ENCODE results near the gene TMEM63A. TPM values are rescaled to one million over a fixed set of nuclear protein-coding genes. Genes with fewer than 3 reads are reported as not detected.
A peak's percentile ranks its signal among the peaks of the same experiment; 100 is the strongest.

The TMEM63A gene
- total and polyA plus RNA-seq, 7 experiments from 2014 or later, result 55.0 to 611 (median 314) TPM

GRCh38 chr1:225845571-225846259 lies 36.5 kb downstream of the TMEM63A start:
- peak in 4 of 9 donors; percentile 35 to 55 (median 46) for DNase-seq
- Mint-ChIP-seq H3K27me3 (no peaks in the 10 kb centered on the region), H3K9me3 (peaks cover 0 to 2% (median 0%) of the 10 kb centered on the region in 11 donors), H3K36me3 (peaks cover 0 to 22% (median 10%) of the 10 kb centered on the region in 5 donors), H3K4me3 (no peak overlapping the region), H3K4me1 (peaks cover 19 to 50% (median 43%) of the 10 kb centered on the region in 7 donors), H3K27ac (peak overlapping the region in 6 of 9 donors; percentile 12 to 98 (median 36))
- H3K27me3 ChIP-seq (ENCODE audit: control insufficient read depth in 2 of 2, insufficient read depth in 2 of 2, low read length in 2 of 2), result no peaks in the 10 kb centered on the region
- peak; percentile 36 for ATAC-seq
- peaks cover 9 to 53% (median 17%) of the 10 kb centered on the region in 3 experiments for H3K36me3 ChIP-seq (ENCODE audit: control insufficient read depth in 2 of 3, insufficient read depth in 3 of 3, low read length in 3 of 3)
- no peaks in the 10 kb centered on the region for H3K9me3 ChIP-seq (ENCODE audit: control insufficient read depth in 2 of 3, low read length in 3 of 3)
- no peak overlapping the region for H3K4me3 ChIP-seq (ENCODE audit: low read length)
- ChIA-PET POLR2A (interaction anchor here (0.7 to 8.4 kb wide), 5 partner anchors 34 to 182 kb away, joined by 3 to 60 read pairs (median 7); partner anchors contain the start of genes PYCR2 and TMEM63A), CTCF (interaction anchor here (0.6 kb wide), 1 partner anchor 527 kb away, joined by 3 read pairs; no protein-coding TSS in a partner anchor)
- intact Hi-C loops (cut with micrococcal nuclease), result loop anchor here (1.0 to 5.0 kb wide), 5 partner anchors 68 to 371 kb away; partner anchors contain the start of gene SRP9 (in 2 of the 2)
- peaks cover 37 to 38% of the 10 kb centered on the region in 2 donors for H3K4me1 ChIP-seq (ENCODE audit: control insufficient read depth in 2 of 2, insufficient read depth in 2 of 2, low read length in 2 of 2)
- no peak overlapping the region for H3K27ac ChIP-seq (ENCODE audit: low read depth, low read length)

DNA sequence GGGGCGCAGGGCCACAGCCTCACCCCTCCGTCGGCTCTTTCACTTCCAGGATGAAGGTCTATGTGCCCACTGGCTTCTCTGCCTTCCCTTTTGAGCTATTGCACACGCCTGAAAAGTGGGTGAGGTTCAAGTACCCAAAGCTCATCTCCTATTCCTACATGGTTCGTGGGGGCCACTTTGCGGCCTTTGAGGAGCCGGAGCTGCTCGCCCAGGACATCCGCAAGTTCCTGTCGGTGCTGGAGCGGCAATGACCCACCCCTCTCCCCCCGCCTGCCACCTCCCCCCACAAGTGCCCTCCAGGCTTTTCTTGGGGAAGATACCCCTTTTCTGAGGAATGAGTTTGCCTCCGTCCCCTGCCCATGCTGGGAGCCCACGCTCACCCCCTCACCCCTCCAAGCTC lies 37.1 kb downstream of the TMEM63A start:
- intact Hi-C loops (cut with micrococcal nuclease), result loop anchor here (2.0 to 5.0 kb wide), 4 partner anchors 68 to 370 kb away; partner anchors contain the start of gene SRP9 (in 2 of the 2)
- peaks cover 19 to 50% (median 44%) of the 10 kb centered on the region in 7 donors for H3K4me1 Mint-ChIP-seq
- DNase-seq, result no peak

GRCh38 chr1:225844236-225845061 lies 37.7 kb downstream of the TMEM63A start:
- H3K27me3 Mint-ChIP-seq, result no peaks in the 10 kb centered on the region
- H3K27me3 ChIP-seq (ENCODE audit: control insufficient read depth in 2 of 2, insufficient read depth in 2 of 2, low read length in 2 of 2), result no peaks in the 10 kb centered on the region
- ChIA-PET POLR2A (interaction anchor here (1.0 to 8.4 kb wide), 5 partner anchors 9 to 80 kb away, joined by 3 to 60 read pairs (median 5); partner anchors contain the start of genes PYCR2 and TMEM63A), CTCF (interaction anchor here (0.6 kb wide), 1 partner anchor 70 kb away, joined by 7 read pairs; no protein-coding TSS in a partner anchor)
- H3K4me1 ChIP-seq (ENCODE audit: control insufficient read depth in 2 of 2, insufficient read depth in 2 of 2, low read length in 2 of 2), result peaks cover 25 to 41% of the 10 kb centered on the region in 2 donors
- peaks cover 15 to 50% (median 44%) of the 10 kb centered on the region in 7 donors for H3K4me1 Mint-ChIP-seq
- no peak for ATAC-seq
- H3K36me3 ChIP-seq (ENCODE audit: control insufficient read depth in 2 of 3, insufficient read depth in 3 of 3, low read length in 3 of 3), result peaks cover 6 to 42% (median 12%) of the 10 kb centered on the region in 3 experiments
- peaks cover 0 to 15% (median 4%) of the 10 kb centered on the region in 5 donors for H3K36me3 Mint-ChIP-seq
- H3K27ac Mint-ChIP-seq, result peak overlapping the region in 7 of 9 donors; percentile 6 to 71 (median 51)
- no peak for DNase-seq
- H3K9me3 ChIP-seq (ENCODE audit: control insufficient read depth in 2 of 3, low read length in 3 of 3), result no peaks in the 10 kb centered on the region
- H3K9me3 Mint-ChIP-seq, result peaks cover 0 to 2% (median 0%) of the 10 kb centered on the region in 11 donors
- H3K4me3 Mint-ChIP-seq, result no peak overlapping the region
- H3K27ac ChIP-seq (ENCODE audit: low read depth, low read length), result no peak overlapping the region
- intact Hi-C loops (cut with micrococcal nuclease), result loop anchor here (2.0 to 5.0 kb wide), 4 partner anchors 67 to 370 kb away; partner anchors contain the start of gene SRP9 (in 2 of the 2)
- H3K4me3 ChIP-seq (ENCODE audit: low read length), result no peak overlapping the region

More for the DNA sequence above, 37.1 kb downstream of the TMEM63A start:
- POLR2A ChIA-PET, result interaction anchor here (1.2 to 8.4 kb wide), 4 partner anchors 35 to 79 kb away, joined by 4 to 60 read pairs (median 7); partner anchors contain the start of genes PYCR2 and TMEM63A
- H3K36me3 Mint-ChIP-seq, result peaks cover 0 to 20% (median 7%) of the 10 kb centered on the region in 5 donors
- no peaks in the 10 kb centered on the region for H3K27me3 Mint-ChIP-seq
- no peak overlapping the region for H3K4me3 Mint-ChIP-seq
- ATAC-seq, result no peak
- Histone ChIP-seq H3K4me3 (ENCODE audit: low read length) (no peak overlapping the region), H3K36me3 (ENCODE audit: control insufficient read depth in 2 of 3, insufficient read depth in 3 of 3, low read length in 3 of 3) (peaks cover 9 to 49% (median 17%) of the 10 kb centered on the region in 3 experiments), H3K27ac (ENCODE audit: low read depth, low read length) (no peak overlapping the region), H3K9me3 (ENCODE audit: control insufficient read depth in 2 of 3, low read length in 3 of 3) (no peaks in the 10 kb centered on the region), H3K27me3 (ENCODE audit: control insufficient read depth in 2 of 2, insufficient read depth in 2 of 2, low read length in 2 of 2) (no peaks in the 10 kb centered on the region), H3K4me1 (ENCODE audit: control insufficient read depth in 2 of 2, insufficient read depth in 2 of 2, low read length in 2 of 2) (peaks cover 31 to 42% of the 10 kb centered on the region in 2 donors)
- peak overlapping the region in 3 of 9 donors; percentile 28 to 71 (median 51) for H3K27ac Mint-ChIP-seq
- H3K9me3 Mint-ChIP-seq, result peaks cover 0 to 2% (median 0%) of the 10 kb centered on the region in 11 donors
- CTCF ChIA-PET, result interaction anchor here (0.6 kb wide), 1 partner anchor 526 kb away, joined by 3 read pairs; no protein-coding TSS in a partner anchor

DNA sequence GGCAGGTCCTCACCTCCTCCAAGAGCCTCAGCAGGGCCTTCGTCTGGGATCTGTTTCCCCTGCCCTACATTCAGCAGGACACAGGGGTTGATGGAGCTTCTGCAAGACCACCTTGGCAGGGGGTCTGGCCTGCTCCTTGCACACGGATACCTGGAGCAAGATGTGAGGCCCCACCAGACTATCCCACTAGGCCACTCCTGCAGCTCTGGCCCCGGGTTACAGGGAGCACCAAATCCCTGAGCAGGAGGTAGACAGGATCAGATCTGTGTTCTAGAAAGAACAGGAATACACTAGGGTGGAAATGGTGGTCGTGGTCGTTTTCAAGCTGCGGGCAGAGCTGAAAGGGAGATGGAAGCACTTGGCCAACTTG lies 38.8 kb downstream of the TMEM63A start:
- Histone ChIP-seq H3K9me3 (ENCODE audit: control insufficient read depth in 2 of 3, low read length in 3 of 3) (no peaks in the 10 kb centered on the region), H3K36me3 (ENCODE audit: control insufficient read depth in 2 of 3, insufficient read depth in 3 of 3, low read length in 3 of 3) (peaks cover 3 to 32% (median 10%) of the 10 kb centered on the region in 3 experiments), H3K27me3 (ENCODE audit: control insufficient read depth in 2 of 2, insufficient read depth in 2 of 2, low read length in 2 of 2) (no peaks in the 10 kb centered on the region), H3K27ac (ENCODE audit: low read depth, low read length) (peak overlapping the region; percentile 31), H3K4me1 (ENCODE audit: control insufficient read depth in 2 of 2, insufficient read depth in 2 of 2, low read length in 2 of 2) (peaks cover 14 to 38% of the 10 kb centered on the region in 2 donors), H3K4me3 (ENCODE audit: low read length) (no peak overlapping the region)
- intact Hi-C loops (cut with micrococcal nuclease), result no loop called here
- ChIA-PET POLR2A (interaction anchor here (1.0 to 8.4 kb wide), 5 partner anchors 8 to 59 kb away, joined by 3 to 60 read pairs (median 5); partner anchors contain the start of gene TMEM63A), CTCF (interaction anchor here (0.6 kb wide), 1 partner anchor 69 kb away, joined by 7 read pairs; no protein-coding TSS in a partner anchor)
- Mint-ChIP-seq H3K27ac (peak overlapping the region in 8 of 9 donors; percentile 33 to 92 (median 64)), H3K4me3 (no peak overlapping the region), H3K36me3 (peaks cover 0 to 8% (median 4%) of the 10 kb centered on the region in 5 donors), H3K9me3 (peaks cover 0 to 2% (median 0%) of the 10 kb centered on the region in 11 donors), H3K27me3 (no peaks in the 10 kb centered on the region), H3K4me1 (peaks cover 8 to 45% (median 36%) of the 10 kb centered on the region in 7 donors)
- DNase-seq (no peak), ATAC-seq (no peak)

GRCh38 chr1:225842788-225843425 lies 39.3 kb downstream of the TMEM63A start:
- Histone ChIP-seq H3K27ac (ENCODE audit: low read depth, low read length) (peak overlapping the region; percentile 30), H3K36me3 (ENCODE audit: control insufficient read depth in 2 of 3, insufficient read depth in 3 of 3, low read length in 3 of 3) (peaks cover 3 to 27% (median 9%) of the 10 kb centered on the region in 3 experiments), H3K27me3 (ENCODE audit: control insufficient read depth in 2 of 2, insufficient read depth in 2 of 2, low read length in 2 of 2) (no peaks in the 10 kb centered on the region), H3K9me3 (ENCODE audit: control insufficient read depth in 2 of 3, low read length in 3 of 3) (no peaks in the 10 kb centered on the region), H3K4me1 (ENCODE audit: control insufficient read depth in 2 of 2, insufficient read depth in 2 of 2, low read length in 2 of 2) (peaks cover 9 to 33% of the 10 kb centered on the region in 2 donors), H3K4me3 (ENCODE audit: low read length) (no peak overlapping the region)
- DNase-seq, result no peak
- intact Hi-C loops (cut with micrococcal nuclease), result no loop called here
- Mint-ChIP-seq H3K4me3 (peak overlapping the region in 1 of 10 donors; percentile 4), H3K27me3 (no peaks in the 10 kb centered on the region), H3K4me1 (peaks cover 3 to 44% (median 31%) of the 10 kb centered on the region in 7 donors), H3K36me3 (peaks cover 0 to 4% (median 3%) of the 10 kb centered on the region in 5 donors), H3K27ac (peak overlapping the region in 8 of 9 donors; percentile 44 to 92 (median 68)), H3K9me3 (peaks cover 0 to 2% (median 0%) of the 10 kb centered on the region in 11 donors)
- POLR2A ChIA-PET, result interaction anchor here (0.9 to 8.4 kb wide), 6 partner anchors 10 to 95 kb away, joined by 3 to 60 read pairs (median 4); partner anchors contain the start of genes SRP9 and TMEM63A
- CTCF ChIA-PET, result no interaction called here
- ATAC-seq, result no peak
